LNCAP (cell line): ENCODE data around the gene DNER.

Source experiments
- CTCF ChIP-seq: fragments of 450-650 bp; IDR thresholded peaks from 2 replicates; pipeline ENCODE4 v1.5.1; 2017; ENCODE audit warnings: mild to moderate bottlenecking

DNER gene

GRCh38 chr2:229564300-229564907, 150.0 kb downstream of the DNER start:
- TF ChIP-seq CTCF = no peak

GRCh38 chr2:229563388-229563787, 151.0 kb downstream of the DNER start:
- TF ChIP-seq CTCF = no peak

- no peak for TF ChIP-seq CTCF
Observed at GRCh38 chr2:229562472-229563127, 151.8 kb downstream of the DNER start.

DNA sequence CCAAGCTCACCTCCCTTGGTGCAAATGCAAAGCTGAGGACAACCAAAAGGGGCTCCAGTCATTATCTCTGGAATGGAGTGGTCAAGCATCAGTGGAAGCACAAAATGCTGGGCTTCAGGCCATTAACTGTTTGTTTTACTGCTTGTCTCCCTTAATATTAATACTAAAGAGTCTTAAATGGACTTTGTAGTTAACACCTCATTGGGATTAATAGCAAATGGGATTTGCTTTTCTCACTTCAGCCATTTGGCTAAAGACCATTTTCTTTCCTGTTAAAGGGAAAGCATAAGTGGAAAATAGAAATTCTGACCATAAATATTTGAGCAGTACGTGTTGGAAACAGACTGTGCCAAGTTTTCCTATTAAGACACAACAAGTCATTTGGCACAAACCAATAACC, 154.4 kb downstream of the DNER start:
- no peak for TF ChIP-seq CTCF

DNA sequence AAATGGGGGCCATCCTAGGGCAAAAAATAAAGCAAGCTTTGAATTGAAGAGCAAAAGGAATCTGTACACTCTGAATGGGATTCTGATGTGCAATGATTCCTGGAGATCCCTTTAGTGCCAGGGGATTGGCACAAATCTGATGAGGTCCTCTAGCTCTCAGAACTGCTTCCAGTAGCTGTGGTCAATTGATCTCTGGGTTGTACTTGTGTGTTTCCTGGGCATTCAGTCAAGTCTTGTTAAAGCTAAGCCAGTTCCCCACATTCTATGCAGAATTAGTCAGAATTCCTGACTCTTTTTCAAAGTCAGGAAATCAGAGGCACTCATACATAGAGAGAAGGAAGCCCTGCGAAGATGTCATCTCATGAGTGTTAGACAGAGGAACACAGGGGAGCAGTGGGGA, 161.3 kb downstream of the DNER start:
- TF ChIP-seq CTCF = no peak

GRCh38 chr2:229543176-229543873, 171.0 kb downstream of the DNER start:
- TF ChIP-seq CTCF = no peak

- no peak for TF ChIP-seq CTCF
Observed at GRCh38 chr2:229539628-229540027, 174.7 kb downstream of the DNER start.
